ENCODE measurements around the gene MID2.
A peak's percentile ranks its signal among the peaks of the same experiment; 100 is the strongest.

The MID2 gene, protein sequence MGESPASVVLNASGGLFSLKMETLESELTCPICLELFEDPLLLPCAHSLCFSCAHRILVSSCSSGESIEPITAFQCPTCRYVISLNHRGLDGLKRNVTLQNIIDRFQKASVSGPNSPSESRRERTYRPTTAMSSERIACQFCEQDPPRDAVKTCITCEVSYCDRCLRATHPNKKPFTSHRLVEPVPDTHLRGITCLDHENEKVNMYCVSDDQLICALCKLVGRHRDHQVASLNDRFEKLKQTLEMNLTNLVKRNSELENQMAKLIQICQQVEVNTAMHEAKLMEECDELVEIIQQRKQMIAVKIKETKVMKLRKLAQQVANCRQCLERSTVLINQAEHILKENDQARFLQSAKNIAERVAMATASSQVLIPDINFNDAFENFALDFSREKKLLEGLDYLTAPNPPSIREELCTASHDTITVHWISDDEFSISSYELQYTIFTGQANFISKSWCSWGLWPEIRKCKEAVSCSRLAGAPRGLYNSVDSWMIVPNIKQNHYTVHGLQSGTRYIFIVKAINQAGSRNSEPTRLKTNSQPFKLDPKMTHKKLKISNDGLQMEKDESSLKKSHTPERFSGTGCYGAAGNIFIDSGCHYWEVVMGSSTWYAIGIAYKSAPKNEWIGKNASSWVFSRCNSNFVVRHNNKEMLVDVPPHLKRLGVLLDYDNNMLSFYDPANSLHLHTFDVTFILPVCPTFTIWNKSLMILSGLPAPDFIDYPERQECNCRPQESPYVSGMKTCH

DNA sequence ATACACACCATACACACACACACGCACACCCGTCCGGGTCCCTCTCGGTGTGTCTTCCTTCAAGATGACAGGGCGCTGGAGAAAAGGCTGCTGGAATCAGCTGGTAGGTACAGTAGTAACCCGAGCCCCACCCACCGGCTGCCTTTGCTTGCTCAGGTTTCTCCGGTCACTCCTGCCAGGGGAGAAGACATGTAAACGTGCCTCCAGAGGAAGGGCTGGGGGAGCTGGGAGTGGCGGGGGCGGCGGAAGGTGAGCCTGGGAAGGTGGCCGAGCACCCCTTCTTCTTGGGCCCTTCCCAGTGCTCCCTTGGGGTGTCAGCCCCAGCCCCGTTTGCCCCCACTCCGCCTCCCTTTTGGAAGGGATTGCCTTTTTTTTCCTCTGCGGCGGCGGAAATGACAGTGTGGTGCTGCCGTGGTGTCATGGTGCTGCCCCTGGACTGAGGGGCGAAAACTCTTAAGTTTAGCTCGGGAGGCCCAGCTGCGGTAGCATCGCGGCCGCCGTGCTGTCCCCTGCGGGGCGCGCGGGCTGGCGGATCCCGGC is at the start of gene MID2:
Gene MID2, plus strand, starts transcription at position 169 of the 540 bp plus-strand sequence. CDS start 561 bp downstream, outside the sequence.
- Mint-ChIP-seq H3K36me3 (ENCODE audit: low read depth) (no peaks in the 10 kb centered on the region), H3K27me3 (ENCODE audit: low read depth, poor library complexity) (peaks cover 33% of the 10 kb centered on the region), H3K27ac (no peak within 1 kb of the TSS), H3K4me1 (peaks cover 22% of the 10 kb centered on the region), H3K4me3 (peak within 1 kb of the TSS; percentile 78), H3K9me3 (peaks cover 47% of the 10 kb centered on the region)
- TF ChIP-seq, protein P1, sequence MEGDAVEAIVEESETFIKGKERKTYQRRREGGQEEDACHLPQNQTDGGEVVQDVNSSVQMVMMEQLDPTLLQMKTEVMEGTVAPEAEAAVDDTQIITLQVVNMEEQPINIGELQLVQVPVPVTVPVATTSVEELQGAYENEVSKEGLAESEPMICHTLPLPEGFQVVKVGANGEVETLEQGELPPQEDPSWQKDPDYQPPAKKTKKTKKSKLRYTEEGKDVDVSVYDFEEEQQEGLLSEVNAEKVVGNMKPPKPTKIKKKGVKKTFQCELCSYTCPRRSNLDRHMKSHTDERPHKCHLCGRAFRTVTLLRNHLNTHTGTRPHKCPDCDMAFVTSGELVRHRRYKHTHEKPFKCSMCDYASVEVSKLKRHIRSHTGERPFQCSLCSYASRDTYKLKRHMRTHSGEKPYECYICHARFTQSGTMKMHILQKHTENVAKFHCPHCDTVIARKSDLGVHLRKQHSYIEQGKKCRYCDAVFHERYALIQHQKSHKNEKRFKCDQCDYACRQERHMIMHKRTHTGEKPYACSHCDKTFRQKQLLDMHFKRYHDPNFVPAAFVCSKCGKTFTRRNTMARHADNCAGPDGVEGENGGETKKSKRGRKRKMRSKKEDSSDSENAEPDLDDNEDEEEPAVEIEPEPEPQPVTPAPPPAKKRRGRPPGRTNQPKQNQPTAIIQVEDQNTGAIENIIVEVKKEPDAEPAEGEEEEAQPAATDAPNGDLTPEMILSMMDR (IDR thresholded peaks at IDR 0.05), result no peak
- peak; percentile 52 for DNase-seq

DNA sequence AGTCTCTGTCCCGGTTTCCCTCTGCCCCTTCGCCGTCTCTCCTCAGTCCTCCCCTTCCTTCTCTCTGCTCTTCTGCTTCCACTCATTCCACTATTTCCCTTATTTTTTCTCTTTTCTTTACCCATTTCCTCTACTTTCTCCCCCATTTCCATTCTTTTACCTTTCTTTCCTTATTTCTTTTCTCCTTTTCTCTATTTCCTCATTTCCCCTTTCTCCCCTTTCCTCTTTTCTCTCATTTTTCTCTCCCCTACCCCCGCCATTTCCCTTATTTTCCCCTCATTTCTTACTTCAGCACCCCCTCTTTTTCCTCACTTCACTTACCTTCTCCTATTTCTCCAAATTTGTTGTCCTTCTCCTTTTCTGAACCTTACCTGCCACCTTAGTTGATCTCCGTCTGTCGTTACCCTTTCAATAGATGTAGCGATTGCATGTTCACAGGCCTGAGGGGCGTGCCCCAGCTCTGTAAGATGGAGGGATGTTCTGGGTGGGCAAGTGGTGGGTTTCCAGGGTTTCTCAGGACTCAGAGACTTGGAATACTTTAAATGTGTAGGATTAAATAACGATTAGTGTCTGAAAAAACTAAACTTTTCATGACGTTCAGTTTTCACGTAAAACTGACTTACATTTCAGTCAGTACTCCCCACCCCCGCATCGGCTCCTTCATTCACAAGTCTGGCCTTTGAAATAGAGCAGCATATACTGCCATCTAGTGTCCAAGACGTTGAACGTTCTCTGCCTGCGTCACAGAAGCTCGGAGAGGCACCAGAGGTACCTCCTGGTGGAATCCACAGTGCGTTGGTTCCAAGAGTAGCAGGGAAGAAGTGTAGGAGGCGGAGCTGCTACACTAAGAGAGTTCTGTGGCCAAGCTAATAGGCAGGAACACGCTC is 48.8 kb upstream of the MID2 start:
- TF ChIP-seq, protein P1 (IDR thresholded peaks at IDR 0.05), result peak; percentile 63
- Mint-ChIP-seq H3K4me1 (peaks cover 31% of the 10 kb centered on the region), H3K36me3 (ENCODE audit: low read depth) (no peaks in the 10 kb centered on the region), H3K27ac (no peak overlapping the region), H3K9me3 (peaks cover 28% of the 10 kb centered on the region), H3K27me3 (ENCODE audit: low read depth, poor library complexity) (peaks cover 39% of the 10 kb centered on the region), H3K4me3 (peak overlapping the region; percentile 81)
- DNase-seq, result peak; percentile 68

DNA sequence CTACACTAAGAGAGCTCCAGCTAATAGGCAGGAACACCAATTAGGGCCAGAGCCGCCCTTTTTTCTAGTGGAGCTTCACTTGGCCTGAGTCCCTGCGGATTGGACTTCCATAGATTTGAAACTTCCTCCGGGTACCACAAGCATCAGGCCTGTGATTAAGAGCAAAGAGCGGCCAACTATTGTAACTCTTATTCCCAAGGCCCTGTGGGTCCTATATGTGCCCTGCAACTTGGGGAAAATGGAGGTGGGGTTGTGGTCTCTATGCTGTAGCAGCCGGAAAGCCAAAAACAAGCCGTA is 48.2 kb upstream of the MID2 start, which contains the start of gene NCBP2L:
Gene NCBP2L, plus strand, starts transcription at position 198 of the 297 bp plus-strand sequence. CDS start 16,488 bp downstream, outside the sequence.
- Mint-ChIP-seq H3K27me3 (ENCODE audit: low read depth, poor library complexity) (peaks cover 34% of the 10 kb centered on the region), H3K36me3 (ENCODE audit: low read depth) (no peaks in the 10 kb centered on the region), H3K4me3 (peak within 1 kb of the TSS; percentile 81), H3K9me3 (peaks cover 28% of the 10 kb centered on the region), H3K4me1 (peaks cover 31% of the 10 kb centered on the region), H3K27ac (no peak within 1 kb of the TSS)
- DNase-seq, result no peak
- TF ChIP-seq, protein P1 (IDR thresholded peaks at IDR 0.05), result no peak

DNA sequence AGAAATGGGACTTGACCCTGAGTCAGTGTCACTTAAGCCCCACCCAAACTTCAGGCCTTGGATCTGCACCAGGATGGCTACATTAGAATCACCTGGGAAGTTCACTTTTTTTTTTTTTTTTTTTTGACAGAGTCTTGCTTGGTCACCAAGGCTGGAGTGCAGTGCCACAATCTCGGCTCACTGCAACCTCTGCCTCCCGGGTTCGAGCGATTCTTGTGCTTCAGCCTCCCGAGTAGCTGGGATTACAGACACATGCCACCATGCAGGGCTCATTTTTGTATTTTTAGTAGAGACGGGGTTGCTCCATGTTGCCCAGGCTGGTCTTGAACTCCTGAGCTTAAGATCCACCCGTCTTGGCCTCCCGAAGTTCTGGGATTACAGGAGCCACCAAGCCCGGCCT is 45.1 kb upstream of the MID2 start:
- no peaks in the 10 kb centered on the region for H3K36me3 Mint-ChIP-seq (ENCODE audit: low read depth)
- H3K27me3 Mint-ChIP-seq (ENCODE audit: low read depth, poor library complexity), result peaks cover 15% of the 10 kb centered on the region
- no peak overlapping the region for H3K4me3 Mint-ChIP-seq
- H3K9me3 Mint-ChIP-seq, result peaks cover 23% of the 10 kb centered on the region
- TF ChIP-seq, protein P1 (IDR thresholded peaks at IDR 0.05), result no peak
- peaks cover 13% of the 10 kb centered on the region for H3K4me1 Mint-ChIP-seq
- DNase-seq, result no peak
- H3K27ac Mint-ChIP-seq, result no peak overlapping the region

DNA sequence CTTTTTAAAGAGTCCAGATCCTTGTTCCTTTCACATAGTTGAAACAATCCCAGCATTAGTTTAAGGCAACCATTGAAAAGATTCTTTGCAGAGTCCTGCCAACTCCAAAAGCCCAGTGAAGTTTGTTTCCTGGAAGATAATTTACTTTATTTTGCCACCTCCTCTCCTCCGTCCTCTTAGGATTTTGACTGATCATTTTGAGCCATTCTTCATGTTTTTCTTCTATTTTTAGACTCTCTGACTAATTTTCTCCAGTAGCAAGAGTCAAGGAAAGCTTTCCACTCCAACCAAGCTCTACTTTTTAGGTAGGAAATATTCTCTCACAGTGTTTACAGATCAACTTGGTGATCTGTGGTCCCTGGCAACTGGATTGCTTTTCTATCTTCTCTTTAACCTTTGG is 37.8 kb upstream of the MID2 start:
- TF ChIP-seq, protein P1 (IDR thresholded peaks at IDR 0.05), result no peak
- no peak overlapping the region for H3K27ac Mint-ChIP-seq
- H3K27me3 Mint-ChIP-seq (ENCODE audit: low read depth, poor library complexity), result peaks cover 12% of the 10 kb centered on the region
- no peaks in the 10 kb centered on the region for H3K4me1 Mint-ChIP-seq
- H3K9me3 Mint-ChIP-seq, result peaks cover 11% of the 10 kb centered on the region
- H3K4me3 Mint-ChIP-seq, result no peak overlapping the region
- no peaks in the 10 kb centered on the region for H3K36me3 Mint-ChIP-seq (ENCODE audit: low read depth)
- no peak for DNase-seq
